Smooth muscle cell (in vitro differentiated cells): Measurements from ENCODE around the gene ALG14. TPM values are rescaled to one million over a fixed set of nuclear protein-coding genes. Genes with fewer than 3 reads are reported as not detected.

ENCODE experiments used
- DNase-seq: peaks from one replicate; lab custom pipeline; 2025; ENCODE audit not compliant: unreplicated experiment; lab: John Stamatoyannopoulos, UW
- H2AFZ ChIP-seq: fragments of 200-600 bp; sonication (generic); 2 replicates; pipeline ENCODE4 v1.6.0; 2016; ENCODE audit warnings: antibody characterized with exemption, low read depth, mild to moderate bottlenecking
- H3F3A ChIP-seq: fragments of 200-600 bp; sonication (generic); 2 replicates; pipeline ENCODE4 v1.6.0; 2017; ENCODE audit warnings: antibody characterized with exemption, low read depth
- H3K27ac ChIP-seq: fragments of 200-600 bp; sonication (generic); 2 replicates; pipeline ENCODE4 v1.5.1; 2016; ENCODE audit warnings: low read depth, mild to moderate bottlenecking
- H3K27me3 ChIP-seq: fragments of 200-600 bp; sonication (generic); 2 replicates; pipeline ENCODE4 v1.6.1; 2016; ENCODE audit warnings: low read depth, mild to moderate bottlenecking
- H3K36me3 ChIP-seq: fragments of 200-600 bp; sonication (generic); 2 replicates; pipeline ENCODE4 v1.5.1; 2016; ENCODE audit warnings: low read depth
- H3K4me1 ChIP-seq: fragments of 200-600 bp; sonication (generic); 2 replicates; pipeline ENCODE4 v1.5.1; 2016; ENCODE audit warnings: low read depth
- H3K4me2 ChIP-seq: fragments of 200-600 bp; sonication (generic); 2 replicates; pipeline ENCODE4 v1.6.0; 2016; ENCODE audit warnings: mild to moderate bottlenecking
- H3K4me3 ChIP-seq: fragments of 200-600 bp; sonication (generic); 2 replicates; pipeline ENCODE4 v1.5.1; 2016; ENCODE audit warnings: mild to moderate bottlenecking
- H3K79me2 ChIP-seq: fragments of 200-600 bp; sonication (generic); 2 replicates; pipeline ENCODE4 v1.6.0; 2016; ENCODE audit warnings: low read depth, mild to moderate bottlenecking
- H3K9ac ChIP-seq: fragments of 200-600 bp; sonication (generic); 2 replicates; pipeline ENCODE4 v1.6.0; 2016; ENCODE audit warnings: low read depth
- H3K9me3 ChIP-seq: fragments of 200-600 bp; sonication (generic); replicated peaks from 2 replicates; pipeline ENCODE4 v1.5.1; 2016; ENCODE audit warnings: low read depth
- H4K20me1 ChIP-seq: fragments of 200-600 bp; sonication (generic); 2 replicates; pipeline ENCODE4 v1.6.0; 2016; ENCODE audit warnings: low read depth
- CTCF ChIP-seq: fragments of 200-600 bp; sonication (generic); IDR thresholded peaks from 2 replicates; pipeline ENCODE4 v1.5.1; 2017; ENCODE audit warnings: borderline replicate concordance, mild to moderate bottlenecking, antibody characterized with exemption; ENCODE audit not compliant: insufficient read depth, poor library complexity, severe bottlenecking
- WGBS: methylation state at CpG from one replicate; pipeline ENCODE4 v1.1.7; 2016; ENCODE audit warnings: low lambda C conversion rate; 5-methylcytosine and 5-hydroxymethylcytosine counted together
- polyA plus RNA-seq: library from polyadenylated mRNA; unstranded; fragments of >200 nt; fragmentation: Nextera tagmentation; extraction: Ambion mirVana; gene quantifications from 2 replicates; pipeline ENCODE4 v1.2.1, GENCODE V29; 2016
- total RNA-seq: library from RNA; depleted of rRNA; stranded (reverse); fragments of >200 nt; gene quantifications from 2 replicates; pipeline ENCODE4 v1.2.3, GENCODE V29; 2014

ALG14 gene
- total and polyA plus RNA-seq, 2 experiments from 2014 or later = 2.4 to 5.5 TPM

- DNase-seq = no peak
- Histone ChIP-seq H3F3A (peaks cover 23% of the 10 kb centered on the region), H3K27me3 (no peaks in the 10 kb centered on the region), H3K4me3 (no peak overlapping the region), H3K79me2 (no peaks in the 10 kb centered on the region), H3K36me3 (no peaks in the 10 kb centered on the region), H2AFZ (no peak overlapping the region), H4K20me1 (no peaks in the 10 kb centered on the region), H3K9me3 (no peaks in the 10 kb centered on the region), H3K4me1 (peaks cover 13% of the 10 kb centered on the region), H3K9ac (no peak overlapping the region), H3K27ac (no peak overlapping the region), H3K4me2 (no peak overlapping the region)
- no peak for TF ChIP-seq CTCF
These were observed 119.6 kb downstream of the ALG14 start for GRCh38 chr1:94953107-94953506.

- Histone ChIP-seq H3K4me1 (peaks cover 13% of the 10 kb centered on the region), H3K27me3 (no peaks in the 10 kb centered on the region), H3K79me2 (no peaks in the 10 kb centered on the region), H3K4me2 (no peak overlapping the region), H3K36me3 (no peaks in the 10 kb centered on the region), H2AFZ (no peak overlapping the region), H3K9ac (no peak overlapping the region), H3K9me3 (no peaks in the 10 kb centered on the region), H3K4me3 (no peak overlapping the region), H4K20me1 (no peaks in the 10 kb centered on the region), H3K27ac (no peak overlapping the region), H3F3A (peaks cover 23% of the 10 kb centered on the region)
- no peak for TF ChIP-seq CTCF
- DNase-seq = no peak
- WGBS = 98% methylated on average over 5 of the region's 5 CpGs
These were observed 120.2 kb downstream of the ALG14 start for GRCh38 chr1:94952539-94952938.

- Histone ChIP-seq H3K4me2 (no peak overlapping the region), H3K79me2 (no peaks in the 10 kb centered on the region), H3K27me3 (no peaks in the 10 kb centered on the region), H3K27ac (peak overlapping the region; percentile 35), H3K4me1 (peaks cover 18% of the 10 kb centered on the region), H3K9ac (no peak overlapping the region), H3F3A (peaks cover 23% of the 10 kb centered on the region), H2AFZ (no peak overlapping the region), H4K20me1 (no peaks in the 10 kb centered on the region), H3K4me3 (no peak overlapping the region), H3K36me3 (no peaks in the 10 kb centered on the region), H3K9me3 (no peaks in the 10 kb centered on the region)
- no peak for TF ChIP-seq CTCF
- no peak for DNase-seq
- 61% methylated on average over 5 of the region's 5 CpGs for WGBS
These were observed 121.1 kb downstream of the ALG14 start for GRCh38 chr1:94951509-94952208.

GRCh38 chr1:94951046-94951445 is 121.7 kb downstream of the ALG14 start:
- H3K27ac ChIP-seq = peak overlapping the region; percentile 35
- WGBS = 60% methylated on average over 2 of the region's 2 CpGs
- H3K4me1 ChIP-seq = peaks cover 19% of the 10 kb centered on the region
- H3K27me3 ChIP-seq = no peaks in the 10 kb centered on the region
- no peak for TF ChIP-seq CTCF
- no peaks in the 10 kb centered on the region for H4K20me1 ChIP-seq
- H3K9me3 ChIP-seq = no peaks in the 10 kb centered on the region
- H3F3A ChIP-seq = peaks cover 23% of the 10 kb centered on the region
- H2AFZ ChIP-seq = no peak overlapping the region
- no peak overlapping the region for H3K9ac ChIP-seq
- no peaks in the 10 kb centered on the region for H3K79me2 ChIP-seq
- DNase-seq = no peak
- H3K36me3 ChIP-seq = no peaks in the 10 kb centered on the region
- H3K4me2 ChIP-seq = no peak overlapping the region
- no peak overlapping the region for H3K4me3 ChIP-seq
